Right renal pelvis (tissue), 4 donors: ENCODE data around the gene PLB1. TPM values are rescaled to one million over a fixed set of nuclear protein-coding genes. Genes with fewer than 3 reads are reported as not detected.

Experiments used
- DNase-seq, 4 donors: peaks; one replicate each; pipeline ENCODE4 v3.0.0-alpha.2; 2013; ENCODE audit warnings: low read depth in 4 of 4, low spot score in 3 of 4, missing footprints in 1 of 4
- polyA plus RNA-seq, 4 donors: library from polyadenylated mRNA; unstranded; fragments of 120-200 nt; gene quantifications; one replicate each; pipeline ENCODE4 v1.2.1, GENCODE V29; 2013; ENCODE audit not compliant: insufficient read length in 4 of 4

The PLB1 gene
- polyA plus RNA-seq, 4 donors = 0.65 to 1.3 (median 1.2) TPM

DNA sequence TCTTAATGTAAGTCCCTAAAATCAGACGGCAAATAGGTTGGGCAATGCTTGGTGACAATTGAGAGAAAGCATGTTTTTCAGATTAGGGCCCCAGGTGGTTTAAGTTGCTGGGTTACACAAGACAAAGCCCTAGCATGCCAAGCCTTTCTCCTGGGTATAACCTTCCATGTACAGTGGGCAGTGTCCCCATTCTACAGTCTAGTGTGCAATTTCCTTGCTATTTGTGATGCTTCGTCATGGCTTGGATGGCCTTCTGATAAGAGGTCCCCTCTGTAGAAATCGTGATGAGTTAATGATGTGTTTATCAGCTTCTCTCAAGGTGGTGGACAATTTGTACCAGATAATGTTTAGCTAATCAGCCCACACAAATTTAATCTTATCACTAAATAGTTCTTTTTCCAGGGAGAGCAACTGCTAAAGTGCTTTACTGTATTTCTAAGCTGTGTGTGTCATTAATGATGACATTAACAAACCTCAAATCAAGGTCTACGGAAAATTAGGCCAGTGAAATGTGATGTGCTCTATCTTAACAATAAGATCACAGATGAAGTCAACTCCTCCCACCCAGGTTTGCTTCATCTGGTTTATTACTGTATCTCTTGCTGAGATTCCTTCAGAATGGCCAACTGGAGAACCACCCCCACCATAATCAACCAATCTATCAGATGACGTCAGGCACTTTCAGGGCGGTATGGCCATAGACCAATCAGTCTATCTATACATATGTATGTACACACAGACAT, 61.7 kb downstream of the PLB1 start:
- no peak for DNase-seq

DNA sequence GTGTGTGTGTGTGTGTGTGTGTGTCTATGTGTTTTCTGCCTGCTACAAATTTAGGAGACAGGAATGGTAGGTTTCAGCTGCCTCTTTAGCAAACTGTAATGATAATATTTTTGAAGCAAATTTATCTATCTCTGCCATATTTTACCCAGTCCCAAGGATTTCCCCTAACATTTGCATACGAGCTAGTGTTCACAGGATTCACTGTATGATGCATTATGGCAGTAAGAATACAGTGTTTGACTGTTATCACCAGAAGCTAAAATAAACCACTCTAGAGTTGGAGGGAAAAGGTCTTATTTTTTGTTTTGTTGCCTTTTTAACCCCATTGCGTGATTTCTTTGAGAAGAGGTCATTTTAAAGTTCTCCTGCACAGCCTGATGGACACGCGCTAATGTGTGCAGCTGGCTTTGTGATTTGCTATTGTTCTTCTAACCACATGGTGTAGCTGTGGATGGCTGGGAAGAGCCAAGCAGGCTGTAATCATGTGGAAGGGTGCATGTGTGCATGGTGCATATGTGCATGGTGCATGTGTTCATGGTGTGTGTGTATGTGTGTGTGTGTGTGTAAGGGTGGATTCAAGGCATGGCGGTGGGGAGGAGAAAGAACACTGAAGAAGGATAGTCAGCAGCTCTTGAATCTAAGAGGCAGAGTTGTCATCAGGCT, 62.4 kb downstream of the PLB1 start:
- no peak for DNase-seq

DNA sequence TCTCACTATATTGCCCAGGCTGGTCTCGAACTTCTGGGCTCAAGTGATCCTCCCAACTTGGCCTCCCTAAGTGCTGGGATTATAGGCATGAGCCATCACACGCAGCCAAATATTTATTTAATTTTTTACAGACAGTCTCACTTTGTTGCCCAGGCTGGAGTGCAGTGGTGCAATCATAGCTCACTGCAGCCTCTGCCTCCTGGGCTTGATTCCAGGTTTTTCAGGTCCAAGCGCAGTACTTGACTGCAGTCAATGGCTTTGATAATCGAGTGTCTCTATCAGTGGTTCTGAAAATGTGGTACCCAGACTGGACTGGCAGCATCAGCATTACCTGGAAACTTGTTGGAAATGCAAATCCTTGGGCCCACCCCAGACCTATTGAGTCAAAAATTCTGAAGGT, 63.1 kb downstream of the PLB1 start:
- no peak for DNase-seq

DNA sequence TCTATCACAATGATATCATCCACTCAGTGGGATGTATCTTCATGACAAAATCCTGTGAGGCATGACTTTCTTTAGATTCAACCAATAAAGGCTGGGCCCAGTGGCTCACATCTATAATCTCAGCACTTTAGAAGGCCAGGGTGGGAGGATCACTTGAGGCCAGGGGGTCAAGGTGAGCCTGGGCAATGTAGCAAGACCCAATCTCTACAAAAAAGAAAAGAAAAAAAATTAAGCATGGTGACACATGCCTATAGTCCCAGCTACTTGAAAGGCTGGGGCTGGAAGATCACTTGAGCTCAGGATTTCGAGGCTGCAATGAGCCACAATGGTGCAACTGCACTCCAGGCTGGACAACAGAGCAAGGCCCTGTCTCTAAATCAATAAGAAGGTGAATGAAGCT, 68.0 kb downstream of the PLB1 start:
- DNase-seq = no peak

DNA sequence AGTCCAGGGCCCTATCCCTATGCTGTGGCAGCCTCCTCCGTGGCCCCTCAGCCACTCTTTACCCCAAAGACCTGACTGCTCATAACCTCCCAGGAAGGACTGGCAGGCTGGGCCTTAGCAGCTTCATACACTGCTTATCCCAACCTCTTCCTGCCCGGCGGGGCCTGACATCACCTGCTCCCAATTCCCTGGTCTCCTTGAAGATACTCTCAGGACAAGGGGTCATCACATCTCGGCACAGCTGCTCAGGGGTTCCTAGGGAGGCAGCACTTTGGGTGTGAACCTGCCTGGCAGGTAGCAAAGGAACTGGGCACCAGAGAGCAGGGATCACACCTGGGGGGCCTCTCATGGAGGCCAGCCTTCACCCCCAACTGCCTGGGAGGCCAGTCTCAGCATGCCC, 68.5 kb downstream of the PLB1 start:
- no peak for DNase-seq

DNA sequence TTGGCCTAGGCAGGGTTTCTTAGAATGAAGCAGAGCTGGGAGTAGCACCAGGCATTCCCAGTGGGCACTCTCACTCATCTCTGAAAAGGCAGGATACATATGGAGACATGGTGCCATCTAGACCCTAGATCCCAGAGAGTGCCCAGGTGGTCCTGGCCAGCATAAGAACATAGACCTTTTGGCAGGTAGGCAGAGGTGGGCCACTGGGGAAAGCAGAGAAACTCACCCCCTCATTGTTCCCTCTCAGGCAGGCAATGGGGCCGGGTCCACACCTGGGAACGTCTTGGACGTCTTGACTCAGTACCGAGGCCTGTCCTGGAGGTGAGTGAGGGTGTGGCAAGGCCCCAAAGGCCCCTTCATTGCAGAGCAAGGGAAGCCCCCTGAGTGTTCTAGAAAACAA, 69.2 kb downstream of the PLB1 start:
- DNase-seq = no peak

DNA sequence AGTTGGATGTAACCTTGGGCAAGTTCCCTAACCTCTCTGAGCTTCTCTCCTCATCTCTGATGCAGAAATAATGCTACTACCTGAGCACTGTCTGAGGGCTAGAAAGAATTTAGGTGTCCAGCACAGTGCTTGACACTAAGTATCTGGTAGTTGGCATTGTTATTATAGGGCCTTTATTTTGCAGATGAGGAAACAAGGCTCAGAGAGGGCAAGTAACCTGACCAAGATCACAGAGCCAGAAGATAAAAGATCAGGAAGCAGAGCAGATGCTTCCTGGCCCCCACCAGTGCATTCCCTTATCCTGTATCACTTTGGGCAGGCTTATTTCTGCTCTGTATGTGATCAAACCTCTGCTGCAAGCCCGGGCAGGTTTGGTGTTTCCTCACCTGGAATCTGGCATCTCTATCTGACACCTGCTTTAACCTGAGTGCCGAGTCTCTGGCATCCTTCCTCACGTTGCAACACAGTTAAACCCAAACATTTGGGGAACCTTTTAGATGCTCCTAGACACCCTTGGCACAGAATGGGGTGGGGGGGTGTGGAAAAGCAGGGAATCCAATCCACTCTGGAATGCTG, 69.9 kb downstream of the PLB1 start:
- DNase-seq = no peak

DNA sequence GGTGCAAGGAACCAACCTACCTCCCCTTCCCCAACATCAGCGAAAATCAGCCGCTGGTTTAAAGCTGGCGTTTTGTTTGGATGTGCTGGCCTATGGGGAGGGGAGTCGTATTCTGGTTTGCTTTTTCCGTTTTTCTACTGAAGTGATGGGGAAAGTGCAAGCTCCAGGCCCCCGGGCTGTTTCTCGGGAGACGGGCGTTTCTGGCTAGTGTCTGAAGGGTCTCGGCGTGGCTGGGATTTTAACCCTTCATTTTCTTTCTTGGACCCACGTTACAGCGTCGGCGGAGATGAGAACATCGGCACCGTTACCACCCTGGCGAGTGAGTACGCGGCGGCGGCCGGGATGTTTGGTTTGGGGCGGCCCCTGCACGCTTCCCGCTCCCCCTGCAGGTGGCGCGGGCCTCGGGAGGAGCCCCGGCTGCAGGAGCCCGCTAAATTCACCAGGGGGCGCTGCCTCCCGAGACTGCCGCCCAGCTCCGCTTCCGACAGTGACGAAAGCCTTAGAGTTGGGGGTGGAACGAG, 70.7 kb downstream of the PLB1 start:
- DNase-seq = peak; percentile 74 to 77 (median 76)

DNA sequence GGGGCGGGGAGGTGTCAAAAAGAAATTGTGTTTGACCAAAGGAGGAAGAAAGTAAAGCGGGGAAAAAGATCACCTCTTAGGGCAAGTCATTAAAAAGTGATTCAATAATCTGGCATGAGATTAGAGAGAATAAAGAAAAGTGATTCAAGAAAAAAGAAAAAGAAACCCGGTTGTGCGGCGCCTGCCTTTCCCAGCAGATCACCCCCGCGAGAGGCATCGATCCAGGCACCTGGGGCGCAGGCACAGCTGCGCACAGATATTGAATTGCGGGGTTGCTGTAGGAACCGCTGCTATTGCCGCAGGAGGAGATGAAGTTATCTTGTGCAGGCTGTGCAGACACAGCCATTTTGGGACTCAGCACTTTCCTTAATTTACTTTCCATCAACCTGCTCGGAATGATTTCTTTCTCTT, 71.2 kb downstream of the PLB1 start:
- DNase-seq = peak in 1 of 4 donors; percentile 28

DNA sequence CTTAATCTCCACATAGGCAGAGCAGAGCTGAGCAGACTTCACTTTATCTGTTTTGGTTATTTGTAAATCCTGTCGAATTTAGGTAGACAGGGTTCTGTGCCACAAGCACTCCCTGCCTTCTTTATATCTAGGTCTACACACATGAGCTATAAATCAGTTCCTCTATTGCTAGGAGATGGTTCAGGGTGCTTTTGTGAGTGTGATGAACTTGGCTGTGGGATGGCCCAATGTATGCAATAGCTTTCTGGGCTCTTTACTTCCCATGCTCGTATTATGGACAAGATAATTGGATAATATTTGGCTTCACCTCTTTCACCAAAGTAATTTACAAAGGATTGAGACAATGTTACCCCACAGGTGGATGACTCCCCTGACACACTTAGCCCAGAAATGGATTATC, 72.2 kb downstream of the PLB1 start:
- no peak for DNase-seq

DNA sequence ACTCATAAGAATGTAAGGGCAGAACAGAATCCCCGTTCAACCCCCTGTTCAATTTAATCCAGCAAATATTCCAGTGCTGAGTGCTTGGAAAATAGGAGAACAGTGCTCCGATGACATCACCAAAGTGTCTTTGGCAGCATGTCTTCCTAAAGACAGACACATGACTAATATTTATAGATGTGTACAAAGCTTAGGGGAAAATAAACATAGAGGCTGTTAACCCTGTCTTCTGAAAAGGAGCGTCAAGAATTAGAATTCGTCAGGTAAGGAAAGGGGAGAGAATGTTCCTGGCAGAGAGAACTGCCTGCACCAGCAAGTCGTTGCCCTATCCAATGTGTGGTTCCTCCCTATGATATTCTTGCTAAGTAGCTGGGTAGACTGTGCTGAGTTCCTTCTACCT, 72.7 kb downstream of the PLB1 start:
- no peak for DNase-seq

DNA sequence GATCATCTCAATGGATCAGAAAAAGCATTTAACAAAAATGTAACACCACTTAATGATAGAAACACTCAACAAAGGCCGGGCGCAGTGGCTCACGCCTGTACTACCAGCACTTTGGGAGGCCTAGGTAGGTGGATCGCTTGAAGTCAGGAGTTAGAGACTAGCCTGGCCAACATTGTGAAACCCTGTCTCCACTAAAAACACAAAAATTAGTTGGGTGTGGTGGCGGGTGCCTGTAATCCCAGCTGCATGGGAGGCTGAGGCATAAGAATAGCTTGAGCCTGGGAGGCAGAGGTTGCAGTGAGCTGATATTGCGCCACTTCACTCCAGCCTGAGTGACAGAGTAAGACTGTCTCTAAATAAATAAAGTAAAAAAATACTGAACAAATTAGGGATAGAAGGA, 74.6 kb downstream of the PLB1 start:
- no peak for DNase-seq

DNA sequence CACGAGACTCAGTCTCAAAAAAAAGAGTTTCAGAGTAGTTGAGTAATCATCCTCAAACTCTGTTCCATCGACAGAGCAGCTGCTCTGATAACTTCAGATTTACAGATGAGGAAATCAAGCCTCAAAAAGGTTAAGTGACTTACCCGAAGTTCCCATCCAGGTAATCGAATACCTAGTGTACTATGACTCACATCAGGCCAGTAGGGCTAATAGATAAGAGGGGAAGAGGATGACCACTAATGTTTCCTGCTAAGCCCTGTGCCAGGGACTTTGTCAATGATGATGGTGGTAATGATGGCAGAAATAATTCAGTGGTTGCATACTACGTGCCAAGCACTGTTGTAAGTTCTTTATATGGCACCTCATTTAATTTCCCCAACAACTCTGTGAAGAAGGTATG, 80.9 kb downstream of the PLB1 start:
- DNase-seq = no peak

DNA sequence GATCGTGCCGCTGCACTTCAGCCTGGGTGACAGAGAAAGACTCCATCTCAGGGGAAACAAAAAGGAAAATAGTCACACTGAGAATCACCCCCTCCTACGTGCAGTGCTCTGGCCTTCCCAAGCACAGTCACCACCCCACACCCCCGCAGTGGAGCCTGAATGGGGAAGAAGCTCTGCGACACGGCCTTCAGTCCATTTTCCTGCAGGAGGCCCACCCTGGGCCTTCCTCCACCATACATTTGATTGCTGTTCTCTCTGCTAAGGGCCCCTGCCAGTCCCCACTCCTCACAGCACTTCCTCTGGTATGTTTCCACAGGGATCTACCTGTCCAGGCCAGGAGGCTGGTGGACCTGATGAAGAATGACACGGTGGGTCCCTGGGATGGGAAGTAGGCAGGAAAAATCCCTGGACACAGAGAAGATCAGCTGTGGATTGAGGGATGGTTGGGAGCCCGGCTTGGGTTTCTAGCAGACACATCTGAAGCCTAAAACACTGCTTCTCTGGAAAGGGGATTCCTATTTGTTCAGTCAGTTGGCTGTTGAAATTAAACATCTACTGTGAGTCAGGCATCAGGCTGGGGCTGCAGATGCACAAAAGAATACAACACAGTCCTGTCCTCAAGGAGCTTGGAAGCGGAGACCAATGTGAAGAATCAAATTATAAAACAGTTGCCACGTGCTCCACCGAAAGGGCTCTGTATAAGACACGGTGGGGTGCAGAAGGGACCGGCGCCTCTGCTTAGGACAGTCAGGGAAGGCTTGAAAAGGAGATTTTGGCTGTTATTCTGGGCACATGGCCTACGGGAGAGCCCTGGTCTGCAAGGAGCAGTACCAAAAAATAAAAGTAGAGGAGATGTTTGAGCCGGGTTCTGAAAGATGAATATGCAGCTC, 82.2 kb downstream of the PLB1 start:
- no peak for DNase-seq

DNA sequence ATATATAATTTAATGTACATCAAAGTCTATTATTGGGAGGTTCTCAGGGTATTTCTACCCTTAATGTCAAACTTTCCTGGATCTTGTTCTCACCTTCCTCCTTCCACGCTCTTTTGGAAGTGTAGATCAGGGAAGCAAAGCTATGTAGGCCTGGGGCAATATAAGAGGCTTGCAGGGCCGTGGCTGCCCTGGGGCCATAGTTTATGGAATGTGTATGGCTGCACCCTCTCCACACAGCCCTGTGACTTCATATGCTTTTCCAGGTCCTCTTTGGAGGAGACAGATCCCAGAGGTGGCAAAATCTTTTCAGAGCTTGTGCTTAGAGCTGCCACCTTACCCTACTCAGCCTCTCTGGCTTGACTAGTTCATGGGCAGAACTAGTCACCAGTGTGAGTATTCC, 82.9 kb downstream of the PLB1 start:
- DNase-seq = no peak

DNA sequence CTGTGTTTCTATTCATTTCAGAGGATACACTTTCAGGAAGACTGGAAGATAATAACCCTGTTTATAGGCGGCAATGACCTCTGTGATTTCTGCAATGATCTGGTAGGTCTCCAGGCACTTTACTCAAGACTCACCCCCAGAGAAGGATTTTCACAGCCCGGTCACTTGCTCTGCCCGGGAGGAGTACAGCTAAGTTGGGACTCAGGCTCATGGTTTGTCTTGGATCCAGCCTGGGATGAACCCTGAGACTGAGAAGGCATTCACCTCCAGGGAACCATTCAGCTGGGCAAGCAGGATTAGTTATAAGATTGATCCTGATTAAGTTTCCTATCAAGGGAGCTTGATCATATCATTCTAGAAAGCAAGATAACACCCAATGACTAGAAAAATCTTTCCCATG, 83.7 kb downstream of the PLB1 start:
- DNase-seq = no peak

DNA sequence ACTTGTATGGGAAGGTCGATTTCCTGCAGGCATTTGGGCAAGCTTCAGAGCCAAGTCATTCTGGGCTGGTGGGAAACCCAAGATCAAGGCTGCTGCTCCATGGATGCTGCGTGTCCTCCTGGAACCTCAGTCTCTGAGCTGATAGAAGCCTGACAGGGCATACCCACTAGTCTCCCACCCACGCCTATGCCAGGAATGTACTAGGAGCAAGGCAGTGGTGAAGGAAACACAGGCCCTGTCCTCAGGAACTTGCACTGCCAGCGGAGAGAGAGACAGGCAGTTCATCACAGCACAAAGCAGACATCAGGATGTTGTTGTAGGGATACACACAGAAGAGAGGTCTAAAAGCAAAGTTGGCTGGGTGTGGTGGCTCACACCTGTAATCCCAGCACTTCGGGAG, 84.2 kb downstream of the PLB1 start:
- no peak for DNase-seq

DNA sequence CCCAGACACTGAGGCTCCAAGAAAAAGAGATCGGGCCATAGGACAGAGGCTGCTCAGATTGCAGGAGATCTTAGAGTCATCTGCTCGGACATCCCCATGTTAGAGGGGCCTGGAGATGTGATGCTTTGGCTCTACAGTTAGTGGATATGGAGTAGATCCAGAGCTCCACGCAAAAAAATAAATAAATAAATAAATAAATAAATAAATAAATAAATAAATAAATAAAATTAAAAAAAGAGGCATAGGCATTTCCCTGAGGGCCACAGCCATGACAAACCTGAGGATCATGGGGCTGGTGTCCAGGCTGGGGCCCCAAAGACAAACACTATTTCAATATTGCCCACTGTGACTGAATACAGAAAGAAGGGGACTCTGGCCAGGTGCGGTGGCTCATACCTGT, 85.5 kb downstream of the PLB1 start:
- no peak for DNase-seq

DNA sequence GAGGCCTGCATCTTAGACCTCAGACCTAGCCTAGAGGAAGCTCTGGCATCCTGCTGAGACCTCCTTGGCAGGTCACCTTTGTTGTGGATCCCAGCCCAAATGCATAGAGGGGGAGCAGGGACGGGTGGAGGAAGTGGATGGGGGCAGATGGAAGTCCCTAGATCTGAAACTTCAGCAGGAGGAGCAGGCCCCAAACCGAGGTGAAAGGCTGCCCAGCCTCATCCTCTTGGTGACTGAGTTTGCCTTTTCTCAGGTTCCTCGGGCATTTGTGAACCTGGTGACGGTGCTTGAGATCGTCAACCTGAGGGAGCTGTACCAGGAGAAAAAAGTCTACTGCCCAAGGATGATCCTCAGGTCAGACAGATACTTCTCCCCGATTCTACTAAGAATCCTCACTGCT, 86.3 kb downstream of the PLB1 start:
- DNase-seq = no peak

DNA sequence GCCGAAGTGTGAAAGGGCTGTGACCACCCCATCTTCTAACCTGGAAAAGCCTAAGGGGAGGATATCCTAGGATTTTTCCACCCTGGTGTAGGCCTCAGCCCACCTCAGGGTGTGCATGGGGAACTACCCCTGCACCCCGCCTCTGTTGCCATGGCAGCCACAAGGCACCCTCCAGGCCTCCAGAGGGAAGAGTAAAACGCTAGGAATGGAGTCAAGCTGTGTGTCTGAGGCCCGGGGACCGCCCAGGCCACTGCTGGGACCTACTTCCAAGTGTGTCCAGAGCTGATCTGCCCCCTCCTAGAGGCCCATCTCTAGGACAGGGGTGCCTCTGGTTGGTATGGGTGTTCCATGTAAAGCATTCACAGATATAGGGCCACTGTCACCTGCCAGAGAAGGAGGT, 86.7 kb downstream of the PLB1 start:
- no peak for DNase-seq
